A204.1 (cell line): Measurements from ENCODE around the gene RPS4Y1.

Experiments
- FAIRE-seq: peaks from 2 replicates; lab custom pipeline; 2012; peaks lifted over from hg19 to GRCh38; lab: Jason Lieb, UNC

The RPS4Y1 gene

GRCh38 chrY:2883561-2883960 is 42.2 kb downstream of the RPS4Y1 start:
- FAIRE-seq: no peak

GRCh38 chrY:2885880-2886279 is 44.5 kb downstream of the RPS4Y1 start:
- no peak for FAIRE-seq

GRCh38 chrY:2887386-2887785 is 46.0 kb downstream of the RPS4Y1 start:
- FAIRE-seq: no peak

GRCh38 chrY:2887955-2888354 is 46.6 kb downstream of the RPS4Y1 start:
- no peak for FAIRE-seq

- no peak for FAIRE-seq
Measured at GRCh38 chrY:2893471-2893870, 52.1 kb downstream of the RPS4Y1 start.

GRCh38 chrY:2896050-2896449 is 54.6 kb downstream of the RPS4Y1 start:
- FAIRE-seq: no peak

- no peak for FAIRE-seq
Measured at GRCh38 chrY:2907356-2907755, 66.0 kb downstream of the RPS4Y1 start.

GRCh38 chrY:2913066-2913815 is 71.8 kb downstream of the RPS4Y1 start:
- no peak for FAIRE-seq
